CD4-positive, alpha-beta T cell (primary cell): Measurements from ENCODE around the gene CACNA1G. TPM values are rescaled to one million over a fixed set of nuclear protein-coding genes. Genes with fewer than 3 reads are reported as not detected.
A peak's percentile ranks its signal among the peaks of the same experiment; 100 is the strongest.

Experiments used
- ATAC-seq: fragments of 200-7000 bp; cut with Tn5 transposase; one replicate; pipeline ENCODE4 v1.10.0; 2022; ENCODE audit warnings: mild to moderate bottlenecking; ENCODE audit not compliant: poor library complexity
- CTCF ChIA-PET: fragments of 350-600 bp; sonication (Branson Sonifier 250); formaldehyde crosslinking; loops from one replicate; lab custom pipeline; 2021; ENCODE audit warnings: antibody characterized with exemption, inconsistent platforms; lab: Charles Lee
- POLR2A ChIA-PET: fragments of 350-600 bp; sonication (Branson Sonifier 250); formaldehyde crosslinking; loops from one replicate; lab custom pipeline; 2021; ENCODE audit warnings: antibody characterized with exemption, inconsistent platforms; lab: Charles Lee
- DNase-seq, 14 experiments: peaks; one replicate each; pipeline ENCODE4 v3.0.0-alpha.2; 2013 to 2020; ENCODE audit warnings: mixed read lengths in 2 of 14
- H3K27ac ChIP-seq, 2 donors: one replicate each; pipeline versions ENCODE4 v1.5.1 to v1.7.0; 2013; ENCODE audit warnings: low read length in 2 of 2, low read depth in 1 of 2, mild to moderate bottlenecking in 1 of 2
- H3K27me3 ChIP-seq, 2 experiments: 1 replicate in 1 of 2; 2 replicates in 1 of 2; pipeline versions ENCODE4 v1.6.1 to v1.7.0; 2013; ENCODE audit warnings: low read length in 2 of 2, control low read depth in 1 of 2, mild to moderate bottlenecking in 1 of 2, moderate library complexity in 1 of 2; ENCODE audit not compliant: insufficient read depth in 2 of 2, control insufficient read depth in 1 of 2
- H3K36me3 ChIP-seq: one replicate; pipeline ENCODE4 v1.6.1; 2013; ENCODE audit warnings: low read length, control low read depth; ENCODE audit not compliant: insufficient read depth
- H3K4me1 ChIP-seq: one replicate; pipeline ENCODE4 v1.6.1; 2013; ENCODE audit warnings: low read length, control low read depth; ENCODE audit not compliant: insufficient read depth
- H3K4me3 ChIP-seq: one replicate; pipeline ENCODE4 v1.5.1; 2013; ENCODE audit warnings: mild to moderate bottlenecking, low read length, moderate library complexity
- H3K9me3 ChIP-seq, 2 experiments: 1 replicate in 1 of 2; 2 replicates in 1 of 2; pipeline versions ENCODE4 v1.6.1 to v1.7.0; 2013; ENCODE audit warnings: low read length in 2 of 2, mild to moderate bottlenecking in 2 of 2, control low read depth in 1 of 2, moderate library complexity in 1 of 2; ENCODE audit not compliant: control insufficient read depth in 1 of 2, insufficient read depth in 1 of 2
- H3K27ac Mint-ChIP-seq: one replicate; pipeline ENCODE4 v1.8.0; 2020; ENCODE audit warnings: mixed read lengths
- H3K27me3 Mint-ChIP-seq: one replicate; pipeline ENCODE4 v1.8.0; 2021; ENCODE audit warnings: mixed read lengths
- H3K36me3 Mint-ChIP-seq: one replicate; pipeline ENCODE4 v1.8.0; 2021; ENCODE audit warnings: low read depth, mixed read lengths
- H3K4me1 Mint-ChIP-seq: one replicate; pipeline ENCODE4 v1.8.0; 2021; ENCODE audit warnings: low read depth, mixed read lengths
- H3K4me3 Mint-ChIP-seq: one replicate; pipeline ENCODE4 v1.8.0; 2020; ENCODE audit warnings: mild to moderate bottlenecking, mixed read lengths
- H3K9me3 Mint-ChIP-seq: one replicate; pipeline ENCODE4 v1.8.0; 2020; ENCODE audit warnings: mixed read lengths
- CTCF ChIP-seq: fragments of 200-600 bp; IDR thresholded peaks from one replicate; pipeline ENCODE4 v1.8.0; 2022; ENCODE audit warnings: antibody characterized with exemption, mild to moderate bottlenecking
- intact Hi-C, 2 experiments: fragments of 100-400 bp; cut with DNase I in 1 of 2; cut with micrococcal nuclease in 1 of 2; formaldehyde crosslinking; loops; one replicate each; pipeline versions ENCODE4 v1.15.1 to v1.9.0; 2023 to 2025; cut with DNase I, micrococcal nuclease
- total RNA-seq, 174 experiments: library from RNA in 2 of 174; stranded (reverse) in 2 of 174; gene quantifications; one replicate each; pipeline ENCODE4 v1.2.3 and lab custom pipeline; 2021 to 2026

CACNA1G gene
- total RNA-seq, 2 experiments from 2014 or later, result not detected

DNA sequence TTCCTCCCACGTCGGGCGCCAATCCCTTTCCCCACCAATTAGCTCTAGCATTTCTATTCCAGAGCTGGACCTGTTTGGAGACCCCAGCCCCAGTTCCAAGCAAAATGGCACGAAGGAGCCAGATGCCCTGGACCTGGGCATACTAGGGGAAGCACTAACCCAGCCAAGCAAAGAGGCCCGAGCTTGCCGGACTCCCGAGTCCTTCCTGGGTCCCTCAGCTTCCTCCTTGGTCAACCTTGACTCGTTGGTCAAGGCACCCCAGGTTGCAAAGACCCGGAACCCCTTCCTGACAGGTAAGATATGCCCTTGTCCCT is 19.2 kb upstream of the CACNA1G start:
- H3K27ac Mint-ChIP-seq, result no peak overlapping the region

GRCh38 chr17:50541716-50542688 is 18.5 kb upstream of the CACNA1G start:
- peak overlapping the region; percentile 78 for H3K4me3 Mint-ChIP-seq
- H3K9me3 Mint-ChIP-seq, result no peaks in the 10 kb centered on the region
- ATAC-seq (peak; percentile 84), DNase-seq (peak; percentile 61 to 91 (median 79))
- POLR2A ChIA-PET, result interaction anchor here (0.6 to 1.6 kb wide), 5 partner anchors 10 to 238 kb away, joined by 3 to 19 read pairs (median 3); partner anchors contain the start of genes CACNA1G, EPN3, LRRC59 and LUC7L3
- H3K36me3 Mint-ChIP-seq, result no peaks in the 10 kb centered on the region
- intact Hi-C loops, result loop anchor here in 1 of 2 experiments (10.0 kb wide), 1 partner anchor 57 kb away; no protein-coding TSS in a partner anchor
- CTCF ChIA-PET, result interaction anchor here (0.6 to 2.4 kb wide), 4 partner anchors 21 to 311 kb away, joined by 3 to 10 read pairs (median 4); no protein-coding TSS in a partner anchor
- Histone ChIP-seq H3K4me3 (peak overlapping the region; percentile 65), H3K4me1 (peaks cover 28% of the 10 kb centered on the region), H3K27ac (no peak overlapping the region), H3K9me3 (no peaks in the 10 kb centered on the region), H3K36me3 (no peaks in the 10 kb centered on the region), H3K27me3 (no peaks in the 10 kb centered on the region)
- H3K4me1 Mint-ChIP-seq, result peaks cover 22% of the 10 kb centered on the region
- H3K27me3 Mint-ChIP-seq, result peaks cover 6% of the 10 kb centered on the region
- no peak overlapping the region for H3K27ac Mint-ChIP-seq
- peak; percentile 21 for TF ChIP-seq CTCF

More for the DNA sequence above, 19.2 kb upstream of the CACNA1G start:
- peaks cover 17% of the 10 kb centered on the region for H3K4me1 Mint-ChIP-seq
- peak overlapping the region; percentile 73 for H3K4me3 Mint-ChIP-seq
- Histone ChIP-seq H3K4me3 (peak overlapping the region; percentile 65), H3K36me3 (no peaks in the 10 kb centered on the region), H3K9me3 (no peaks in the 10 kb centered on the region), H3K27ac (no peak overlapping the region), H3K27me3 (no peaks in the 10 kb centered on the region), H3K4me1 (peaks cover 22% of the 10 kb centered on the region)
- H3K27me3 Mint-ChIP-seq, result peaks cover 7% of the 10 kb centered on the region
- DNase-seq (no peak), ATAC-seq (no peak)
- ChIA-PET CTCF (interaction anchor here (1.1 to 2.4 kb wide), 3 partner anchors 22 to 85 kb away, joined by 3 to 10 read pairs (median 5); no protein-coding TSS in a partner anchor), POLR2A (interaction anchor here (1.1 to 1.6 kb wide), 4 partner anchors 9 to 178 kb away, joined by 3 to 19 read pairs (median 4); partner anchors contain the start of genes CACNA1G, EPN3, LRRC59 and LUC7L3)
- intact Hi-C loops, result loop anchor here in 1 of 2 experiments (10.0 kb wide), 1 partner anchor 57 kb away; no protein-coding TSS in a partner anchor
- H3K36me3 Mint-ChIP-seq, result no peaks in the 10 kb centered on the region
- no peaks in the 10 kb centered on the region for H3K9me3 Mint-ChIP-seq
- no peak for TF ChIP-seq CTCF
